Testis (tissue), 3 donors: ENCODE data around the gene LRP1B. TPM values are rescaled to one million over a fixed set of nuclear protein-coding genes. Genes with fewer than 3 reads are reported as not detected.

Experiments used
- DNase-seq: peaks from one replicate; pipeline ENCODE4 v3.0.0-alpha.2; 2019
- H3K27ac ChIP-seq, 2 donors: fragments of 200-600 bp; sonication (generic); one replicate each; pipeline ENCODE4 v1.5.1; 2019
- H3K27me3 ChIP-seq: fragments of 200-600 bp; sonication (generic); one replicate; pipeline ENCODE4 v1.5.1; 2019
- H3K36me3 ChIP-seq: fragments of 200-600 bp; sonication (generic); one replicate; pipeline ENCODE4 v1.5.1; 2017; ENCODE audit warnings: low read depth; ENCODE audit errors: missing control alignments
- H3K4me1 ChIP-seq: fragments of 200-600 bp; sonication (generic); one replicate; pipeline ENCODE4 v1.5.1; 2019
- H3K4me3 ChIP-seq, 2 donors: fragments of 200-600 bp; sonication (generic); one replicate each; pipeline ENCODE4 v1.5.1; 2017 to 2019
- H3K9me3 ChIP-seq: fragments of 200-600 bp; sonication (generic); one replicate; pipeline ENCODE4 v1.5.1; 2017
- CTCF ChIP-seq, 3 experiments: fragments of 450-650 bp in 2 of 3; fragments of 200-600 bp in 1 of 3; sonication (generic) in 1 of 3; IDR thresholded peaks; one replicate each; pipeline ENCODE4 v1.5.1; 2016 to 2019; ENCODE audit warnings: antibody characterized with exemption in 3 of 3, mild to moderate bottlenecking in 2 of 3, moderate library complexity in 1 of 3
- POLR2A ChIP-seq: fragments of 450-650 bp; IDR thresholded peaks from one replicate; pipeline ENCODE4 v1.6.1; 2017; ENCODE audit warnings: antibody characterized with exemption, mild to moderate bottlenecking, moderate library complexity
- WGBS, 2 donors: methylation state at CpG; one replicate each; pipeline ENCODE4 v1.1.5; 2018; 5-methylcytosine and 5-hydroxymethylcytosine counted together
- intact Hi-C: fragments of 100-400 bp; cut with DNase I; formaldehyde crosslinking; loops from one replicate; pipeline ENCODE4 v1.15.1; 2023; ENCODE audit warnings: low total_unique reads
- polyA plus RNA-seq: library from polyadenylated mRNA; stranded (reverse); fragments of 350-450 nt; fragmentation: Illumina TruSeq; extraction: RNeasy Lipid Tissue Mini Kit (QIAGEN cat#74804); gene quantifications from one replicate; pipeline ENCODE4 v1.2.3, GENCODE V29; 2014; ENCODE audit warnings: low read depth, low replicate concordance; ENCODE audit not compliant: insufficient read depth
- total RNA-seq, 2 donors: library from RNA; depleted of rRNA; stranded (reverse); fragments of >200 nt; gene quantifications; one replicate each; pipeline ENCODE4 v1.2.3, GENCODE V29; 2016

The LRP1B gene
- total and polyA plus RNA-seq, 3 donors from 2014 or later = 0.79 to 1.9 (median 0.84) TPM

GRCh38 chr2:140508756-140509155 is 1622.1 kb downstream of the LRP1B start:
- Histone ChIP-seq H3K27ac (no peak overlapping the region), H3K9me3 (no peaks in the 10 kb centered on the region), H3K27me3 (no peaks in the 10 kb centered on the region), H3K4me3 (no peak overlapping the region), H3K4me1 (no peaks in the 10 kb centered on the region), H3K36me3 (no peaks in the 10 kb centered on the region)
- no peak for DNase-seq
- TF ChIP-seq CTCF (IDR thresholded peaks at IDR 0.05) (no peak), POLR2A (no peak)
- 61 to 70% methylated on average over 4 of the region's 4 CpGs for WGBS, 2 donors
- intact Hi-C loops = no loop called here

- no peaks in the 10 kb centered on the region for H3K9me3 ChIP-seq
- H3K27ac ChIP-seq = no peak overlapping the region
- TF ChIP-seq CTCF (IDR thresholded peaks at IDR 0.05) = no peak
- no peak for TF ChIP-seq POLR2A
- H3K27me3 ChIP-seq = no peaks in the 10 kb centered on the region
- no peaks in the 10 kb centered on the region for H3K36me3 ChIP-seq
- H3K4me1 ChIP-seq = no peaks in the 10 kb centered on the region
- no peak overlapping the region for H3K4me3 ChIP-seq
- no peak for DNase-seq
- 97 to 98% methylated on average over 2 of the region's 2 CpGs for WGBS, 2 donors
- intact Hi-C loops = no loop called here
These were observed 1624.2 kb downstream of the LRP1B start for GRCh38 chr2:140506606-140507005.

GRCh38 chr2:140504601-140505000 is 1626.2 kb downstream of the LRP1B start:
- no peak for TF ChIP-seq CTCF (IDR thresholded peaks at IDR 0.05)
- no peak for TF ChIP-seq POLR2A
- Histone ChIP-seq H3K27me3 (no peaks in the 10 kb centered on the region), H3K4me3 (no peak overlapping the region), H3K4me1 (no peaks in the 10 kb centered on the region), H3K9me3 (no peaks in the 10 kb centered on the region), H3K36me3 (no peaks in the 10 kb centered on the region), H3K27ac (no peak overlapping the region)
- intact Hi-C loops = no loop called here
- DNase-seq = no peak
- 68 to 72% methylated on average over 2 of the region's 2 CpGs for WGBS, 2 donors

DNA sequence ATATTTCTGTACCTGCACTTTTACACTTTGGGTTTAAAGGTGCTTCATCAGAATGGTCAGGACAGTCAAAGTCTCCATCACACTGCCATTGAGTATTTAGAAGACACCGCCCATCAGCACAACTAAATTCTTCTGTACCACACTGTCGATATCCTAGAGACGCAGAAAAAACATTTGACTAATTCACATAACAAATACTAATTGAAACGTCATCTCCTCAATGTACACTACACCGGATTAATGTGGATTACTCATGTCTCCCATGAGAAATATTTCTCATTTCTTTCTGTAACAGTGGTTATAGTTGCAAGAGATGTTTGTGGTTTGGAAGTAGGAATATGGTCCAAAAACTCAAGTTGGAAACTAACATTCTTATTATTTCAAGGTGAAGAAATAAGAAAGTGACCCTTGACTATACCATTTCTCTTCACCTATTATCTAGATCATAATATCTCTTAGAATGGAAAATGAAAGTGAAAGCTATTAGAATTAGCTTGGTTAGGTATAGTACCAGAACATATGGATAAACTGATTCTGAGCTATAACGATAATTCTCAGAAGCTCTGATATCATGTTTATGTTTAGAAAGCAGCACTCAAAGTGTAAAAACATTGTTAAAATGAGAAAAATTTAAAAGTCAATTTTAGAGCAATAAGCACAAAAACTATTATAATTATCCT is 1627.7 kb downstream of the LRP1B start:
- H3K4me1 ChIP-seq = no peaks in the 10 kb centered on the region
- no peaks in the 10 kb centered on the region for H3K27me3 ChIP-seq
- WGBS, 2 donors = 93% methylated on average over 6 of the region's 6 CpGs
- DNase-seq = no peak
- TF ChIP-seq POLR2A (no peak), CTCF (IDR thresholded peaks at IDR 0.05) (no peak)
- no peak overlapping the region for H3K27ac ChIP-seq
- no peak overlapping the region for H3K4me3 ChIP-seq
- no peaks in the 10 kb centered on the region for H3K9me3 ChIP-seq
- intact Hi-C loops = no loop called here
- H3K36me3 ChIP-seq = no peaks in the 10 kb centered on the region

GRCh38 chr2:140498360-140498759 is 1632.5 kb downstream of the LRP1B start:
- no peak for DNase-seq

More at GRCh38 chr2:140498360-140498759, 1632.5 kb downstream of the LRP1B start:
- intact Hi-C loops = no loop called here
- Histone ChIP-seq H3K27me3 (no peaks in the 10 kb centered on the region), H3K9me3 (no peaks in the 10 kb centered on the region), H3K4me3 (no peak overlapping the region), H3K27ac (no peak overlapping the region), H3K36me3 (no peaks in the 10 kb centered on the region), H3K4me1 (no peaks in the 10 kb centered on the region)
- TF ChIP-seq CTCF (IDR thresholded peaks at IDR 0.05) (no peak), POLR2A (no peak)
- 54 to 58% methylated on average over 4 of the region's 4 CpGs for WGBS, 2 donors
